HG02610 (cell line): ENCODE measurements around the gene AGBL4.

Experiments used
- ATAC-seq: cut with Tn5 transposase; IDR thresholded peaks from one replicate; pipeline ENCODE4 v1.9.1; 2021; ENCODE audit warnings: mild to moderate bottlenecking, moderate library complexity; ENCODE audit not compliant: unreplicated experiment

The AGBL4 gene

DNA sequence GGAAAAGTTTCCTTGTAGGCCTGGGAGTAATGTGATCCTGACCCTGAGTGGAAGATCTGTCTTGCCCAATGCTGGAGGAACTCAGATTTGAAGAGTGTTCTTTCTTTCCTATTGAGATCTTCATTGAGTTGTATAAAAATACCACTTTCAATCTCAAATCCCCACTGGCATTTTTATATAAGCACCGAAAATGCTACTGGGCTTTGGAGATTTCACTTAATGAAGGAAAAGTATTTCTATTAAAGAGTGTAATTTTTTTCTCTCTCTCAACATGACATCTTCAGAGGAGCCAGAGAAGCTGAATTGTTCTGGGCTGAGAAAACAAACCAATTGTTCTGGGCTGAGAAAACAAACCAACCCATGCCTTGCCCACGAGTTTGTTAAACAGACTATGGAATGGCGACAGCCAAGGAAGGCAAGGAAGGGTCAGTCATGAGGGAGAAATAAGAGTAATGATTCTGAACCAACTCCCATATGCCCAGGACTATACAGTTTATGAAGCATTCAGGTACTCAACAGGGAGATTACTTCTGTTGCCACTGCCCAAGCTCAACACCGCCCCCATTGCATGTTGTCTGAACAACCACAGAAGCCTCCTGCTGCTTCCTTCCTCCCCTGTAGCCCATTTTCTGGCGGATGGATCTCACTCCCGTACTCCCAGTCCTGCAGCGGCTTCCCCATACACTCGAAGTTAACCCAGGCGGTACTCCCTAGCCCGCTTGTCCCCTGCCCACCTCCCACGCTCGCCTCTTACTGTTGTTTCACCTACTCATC lies 1350.2 kb downstream of the AGBL4 start:
- no peak for ATAC-seq

DNA sequence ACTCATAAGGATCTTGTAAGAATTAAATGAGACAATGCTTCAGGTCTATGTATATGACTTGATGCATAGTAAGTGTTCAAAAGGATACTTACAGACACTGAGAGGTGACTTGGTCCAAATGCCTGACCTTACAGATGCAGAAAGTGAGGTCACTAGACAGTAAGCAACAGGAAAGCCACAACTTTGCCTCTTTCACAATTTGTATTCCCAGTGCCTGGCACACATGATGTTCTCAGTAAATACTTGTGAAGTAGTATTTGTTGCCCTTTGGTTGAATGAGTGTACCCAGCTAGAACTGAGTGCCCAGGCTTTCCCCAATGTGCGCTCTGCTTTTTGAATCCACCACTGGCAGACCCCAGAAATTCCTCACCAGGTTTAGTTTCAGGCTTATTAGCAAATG lies 1352.2 kb downstream of the AGBL4 start:
- ATAC-seq = no peak

DNA sequence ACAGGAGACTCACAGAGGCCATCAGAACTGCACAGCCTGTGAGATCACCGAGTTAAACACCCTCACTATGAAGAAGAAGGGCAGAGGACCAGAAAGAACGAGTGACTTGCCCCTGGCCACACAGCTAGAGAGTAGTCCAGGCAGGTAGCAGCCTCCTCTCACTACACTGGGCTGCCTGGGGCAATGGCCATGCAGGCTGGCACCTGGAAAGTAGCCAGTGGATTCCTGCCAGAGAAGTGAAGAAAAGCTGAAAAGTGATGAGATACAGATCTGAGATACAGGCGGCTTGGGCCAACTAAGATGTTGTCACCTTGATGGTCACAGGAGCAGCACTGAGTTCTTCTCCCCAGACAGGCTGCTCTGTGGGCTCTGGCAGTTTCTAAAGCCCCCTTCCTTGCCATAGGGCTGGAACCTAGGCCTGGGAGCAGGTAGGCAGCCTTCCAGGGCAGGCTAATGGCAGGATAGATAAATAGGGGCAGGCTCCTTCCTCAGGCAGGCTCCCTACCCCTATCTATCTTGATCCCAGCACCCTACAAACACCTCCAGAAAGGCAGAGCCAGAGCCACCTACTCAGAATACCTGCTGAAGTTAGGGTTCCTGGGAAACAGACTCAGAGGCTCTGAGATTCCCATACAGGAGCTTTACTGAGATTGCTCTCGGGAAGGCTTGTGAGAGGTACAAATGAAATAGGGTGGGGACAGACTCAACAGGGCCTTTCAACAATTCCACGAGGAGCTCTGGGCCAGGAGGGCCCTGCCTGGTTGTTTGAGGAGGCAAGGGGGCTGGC lies 1353.3 kb downstream of the AGBL4 start:
- no peak for ATAC-seq

DNA sequence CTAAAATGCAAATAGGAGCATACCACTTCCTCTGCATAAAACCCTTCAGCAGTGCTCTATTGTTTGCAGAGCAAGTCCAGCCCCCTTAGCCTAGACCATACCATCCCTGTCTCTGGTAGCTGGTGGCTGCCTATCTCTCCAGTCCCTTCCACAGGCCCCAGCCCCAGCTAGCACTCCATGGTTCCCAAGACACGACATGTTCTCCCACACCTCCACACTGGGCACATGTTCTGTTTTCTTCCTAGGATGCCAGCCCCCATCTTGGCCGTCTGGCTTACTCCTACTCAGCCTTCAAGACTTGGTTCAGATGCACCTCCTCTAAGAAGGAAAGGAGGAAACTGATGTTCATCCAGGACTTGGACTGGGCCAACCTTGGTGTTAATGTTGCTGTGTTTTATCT lies 1355.4 kb downstream of the AGBL4 start:
- ATAC-seq = no peak

DNA sequence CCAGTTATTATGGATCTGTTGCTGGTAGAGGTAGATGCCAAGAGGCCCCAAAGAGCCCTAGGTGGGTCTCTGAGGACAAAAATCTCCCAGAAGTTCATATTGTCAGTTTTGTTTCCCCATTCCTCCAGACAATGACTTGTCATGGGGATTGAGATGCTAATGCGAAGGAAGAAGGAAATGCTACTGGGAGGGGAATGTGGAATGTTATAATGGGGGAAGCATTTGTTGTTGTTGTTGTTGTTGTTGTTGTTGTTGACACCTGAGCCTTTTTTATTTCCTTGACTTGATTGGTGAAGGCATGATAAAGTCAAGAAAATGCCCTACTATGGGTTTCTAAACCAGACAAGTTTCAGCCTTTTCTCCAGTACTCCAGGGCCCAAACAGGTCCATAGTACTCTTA lies 1356.0 kb downstream of the AGBL4 start:
- ATAC-seq = no peak

DNA sequence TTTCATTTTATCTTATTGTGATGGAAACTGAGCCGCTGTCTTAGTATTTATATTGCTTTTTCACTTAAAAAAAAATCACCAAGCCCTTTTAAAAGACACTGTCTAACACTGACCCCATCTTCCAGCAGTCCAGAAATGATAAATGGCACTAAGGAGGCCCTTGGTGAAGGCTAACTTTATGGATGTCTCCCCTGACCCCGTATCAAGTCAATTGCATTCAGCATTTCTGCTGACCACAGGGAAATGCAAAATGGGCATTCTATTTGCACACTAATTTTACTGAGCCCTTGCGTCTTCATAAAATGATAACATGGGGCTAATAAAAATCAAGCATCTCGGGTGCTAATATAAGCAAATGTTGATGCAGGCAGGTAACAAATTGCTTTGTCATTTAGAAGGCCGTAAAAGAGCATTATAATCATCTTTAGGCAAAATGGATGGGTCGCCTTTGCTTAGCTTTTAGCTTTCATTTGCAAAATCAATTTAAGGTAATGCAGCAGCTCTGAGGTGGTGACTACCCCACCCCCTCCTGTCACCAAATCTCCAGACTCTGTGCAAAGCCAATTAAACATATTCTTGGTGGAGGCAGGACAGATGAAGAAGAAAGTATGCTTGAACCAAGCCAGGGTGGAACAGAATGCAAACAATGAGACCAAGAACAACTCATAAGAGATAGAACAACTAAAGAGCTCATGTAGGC lies 1357.9 kb downstream of the AGBL4 start:
- no peak for ATAC-seq

DNA sequence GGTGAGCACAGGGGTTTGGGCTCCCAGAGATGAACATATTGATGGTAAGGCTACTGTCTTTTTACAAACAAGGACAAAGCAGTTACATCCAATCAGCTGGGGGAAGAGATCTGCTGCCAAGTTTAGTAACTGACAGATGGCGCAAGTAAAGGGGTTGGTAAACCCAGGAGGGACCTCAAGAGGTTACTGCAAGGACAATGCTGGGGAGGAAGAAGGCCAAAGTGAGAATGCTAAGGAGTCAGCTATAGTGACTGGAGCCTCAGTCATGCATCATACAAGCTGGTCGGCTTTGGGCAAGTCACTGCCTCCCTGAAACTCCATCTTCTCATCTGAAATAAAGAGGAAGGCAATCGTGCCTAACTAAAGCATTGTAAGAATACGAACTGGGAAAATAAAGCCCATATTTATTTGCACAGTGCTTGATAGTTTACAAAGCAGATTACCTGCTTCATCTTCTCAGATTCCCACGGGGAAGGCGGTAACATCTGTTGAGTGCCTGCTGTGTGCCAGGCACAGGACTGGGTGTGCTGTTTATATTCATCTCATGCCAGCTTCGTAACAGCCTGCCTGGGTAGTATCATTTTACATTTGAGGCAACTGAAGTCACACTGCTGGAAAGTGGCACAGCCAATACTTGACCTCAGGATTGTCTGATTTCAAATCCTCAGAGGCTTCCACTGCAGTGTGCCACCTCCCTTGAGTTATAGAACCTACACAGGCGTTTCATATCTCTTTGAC lies 1361.9 kb downstream of the AGBL4 start:
- ATAC-seq = no peak

DNA sequence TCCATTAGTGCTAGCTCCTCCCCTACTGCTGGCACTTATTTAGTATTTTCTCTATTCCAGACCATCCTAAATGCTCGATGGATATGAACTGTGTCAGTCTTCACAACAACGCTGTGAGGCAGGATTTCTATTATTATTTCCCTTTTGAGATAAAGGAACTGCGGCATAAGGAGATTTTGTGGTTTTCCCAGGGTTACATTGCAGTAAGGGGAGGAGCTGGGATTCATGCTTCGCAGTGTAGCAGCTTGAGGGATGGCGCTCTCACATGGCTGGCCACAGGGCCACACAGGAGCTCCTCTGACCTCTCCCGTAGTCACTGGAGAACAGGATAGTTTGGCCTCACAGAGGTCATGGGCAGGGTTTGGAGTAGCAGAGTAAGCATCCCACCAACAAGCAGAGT lies 1364.0 kb downstream of the AGBL4 start:
- no peak for ATAC-seq

DNA sequence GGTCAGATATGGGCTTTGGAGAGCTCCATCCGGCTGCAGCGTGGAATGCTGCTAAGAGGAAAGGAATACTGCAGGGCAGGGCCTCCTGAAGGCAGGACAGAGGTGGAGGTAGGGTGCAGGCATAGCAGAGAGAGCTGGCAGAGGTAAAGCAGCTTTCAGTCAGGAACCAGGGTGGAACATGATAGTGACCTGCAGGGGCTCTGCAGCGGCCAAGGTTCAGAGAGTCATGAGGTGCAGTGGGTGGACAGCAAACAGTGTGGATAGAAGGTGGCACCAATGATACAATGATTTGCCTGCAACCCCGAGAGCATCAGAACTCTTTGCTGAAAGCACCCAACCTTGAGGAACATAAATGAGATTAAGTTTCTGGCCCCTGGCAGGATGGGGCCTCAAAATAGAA lies 1366.3 kb downstream of the AGBL4 start:
- no peak for ATAC-seq

DNA sequence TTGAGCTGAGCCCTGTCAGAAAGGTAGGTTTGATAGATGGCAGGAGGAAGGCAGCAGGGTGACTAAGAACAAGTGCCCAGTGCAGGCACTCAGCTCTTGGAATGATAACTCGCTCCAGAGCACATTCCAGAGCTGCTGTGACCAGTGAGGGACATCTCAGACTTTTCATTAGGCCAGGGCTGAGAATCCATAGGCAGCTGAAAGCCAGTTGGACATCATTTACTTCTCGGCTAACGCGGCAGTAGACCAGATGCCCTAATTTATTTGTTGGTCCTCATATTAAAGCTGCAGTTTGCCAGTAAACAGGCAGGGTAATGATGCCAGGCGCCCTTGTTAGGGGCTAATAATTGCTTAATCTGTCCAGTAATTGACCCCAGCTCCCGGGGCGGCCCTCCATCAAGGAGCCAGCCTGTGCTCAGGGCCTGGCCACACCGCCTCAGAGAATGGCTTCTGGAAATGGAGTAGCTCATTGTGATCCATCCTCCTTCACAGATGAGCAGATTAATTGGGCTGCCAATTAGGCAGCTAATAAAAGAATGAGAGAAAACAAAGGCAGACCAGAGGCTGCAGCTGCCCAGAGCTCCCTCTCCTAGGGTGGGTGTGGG lies 1369.0 kb downstream of the AGBL4 start:
- ATAC-seq = no peak

DNA sequence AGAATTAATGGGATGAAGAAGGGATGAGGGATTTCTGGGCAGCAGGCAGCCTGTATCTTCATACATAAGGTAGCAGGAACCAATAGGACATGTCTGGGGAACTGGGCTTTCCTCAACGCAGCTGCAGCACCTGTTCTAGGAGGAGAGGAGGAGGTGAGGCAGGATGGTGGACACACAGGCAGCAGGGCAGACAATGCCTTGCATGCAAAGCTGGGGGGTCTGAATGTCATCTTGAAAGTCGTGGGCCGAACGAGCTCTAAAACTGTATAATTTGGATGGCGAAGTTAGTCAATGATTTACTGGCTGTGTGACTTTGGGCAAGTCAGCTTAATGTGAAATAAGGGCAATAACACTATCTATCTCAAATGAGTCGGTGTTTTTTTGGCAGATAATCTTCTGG lies 1371.4 kb downstream of the AGBL4 start:
- no peak for ATAC-seq

DNA sequence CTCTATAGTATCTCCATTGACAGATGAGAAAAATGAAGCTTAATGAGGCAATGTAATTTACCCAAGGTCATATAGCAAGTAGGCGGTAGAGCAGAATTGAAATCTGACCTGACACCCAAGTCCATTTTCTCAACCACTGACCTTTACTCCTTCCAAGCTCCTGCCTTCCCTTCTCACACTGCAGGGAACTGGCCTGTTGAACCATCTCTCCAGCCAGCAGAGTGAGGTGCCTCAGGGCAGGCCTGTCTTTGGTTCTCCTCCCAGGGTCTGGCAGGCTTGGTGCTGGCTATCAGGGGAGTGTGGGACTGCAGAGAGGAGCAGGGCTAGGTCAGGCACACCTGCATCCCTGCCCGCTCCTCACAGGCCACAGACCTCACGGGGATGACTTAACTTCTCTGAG lies 1373.9 kb downstream of the AGBL4 start:
- ATAC-seq = no peak

DNA sequence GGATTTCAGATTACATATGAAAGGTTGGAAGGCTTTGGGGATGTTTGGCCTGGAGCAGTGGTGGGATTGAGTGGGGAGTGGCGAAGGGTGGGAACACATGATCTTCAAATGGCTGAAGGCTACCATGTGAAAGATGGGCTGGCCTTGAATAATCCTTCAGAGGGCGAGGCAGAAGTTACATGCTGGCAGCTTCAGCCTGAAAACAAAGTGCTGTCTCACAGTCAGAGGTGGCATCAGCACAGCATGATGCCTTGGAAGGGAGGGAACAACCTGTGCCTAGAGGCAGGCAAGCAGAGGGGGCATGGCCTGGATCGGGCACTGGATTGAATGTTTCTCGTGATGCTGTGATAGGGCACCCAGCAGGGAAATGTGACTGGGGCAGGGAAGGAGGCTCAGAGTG lies 1377.9 kb downstream of the AGBL4 start:
- ATAC-seq = no peak

DNA sequence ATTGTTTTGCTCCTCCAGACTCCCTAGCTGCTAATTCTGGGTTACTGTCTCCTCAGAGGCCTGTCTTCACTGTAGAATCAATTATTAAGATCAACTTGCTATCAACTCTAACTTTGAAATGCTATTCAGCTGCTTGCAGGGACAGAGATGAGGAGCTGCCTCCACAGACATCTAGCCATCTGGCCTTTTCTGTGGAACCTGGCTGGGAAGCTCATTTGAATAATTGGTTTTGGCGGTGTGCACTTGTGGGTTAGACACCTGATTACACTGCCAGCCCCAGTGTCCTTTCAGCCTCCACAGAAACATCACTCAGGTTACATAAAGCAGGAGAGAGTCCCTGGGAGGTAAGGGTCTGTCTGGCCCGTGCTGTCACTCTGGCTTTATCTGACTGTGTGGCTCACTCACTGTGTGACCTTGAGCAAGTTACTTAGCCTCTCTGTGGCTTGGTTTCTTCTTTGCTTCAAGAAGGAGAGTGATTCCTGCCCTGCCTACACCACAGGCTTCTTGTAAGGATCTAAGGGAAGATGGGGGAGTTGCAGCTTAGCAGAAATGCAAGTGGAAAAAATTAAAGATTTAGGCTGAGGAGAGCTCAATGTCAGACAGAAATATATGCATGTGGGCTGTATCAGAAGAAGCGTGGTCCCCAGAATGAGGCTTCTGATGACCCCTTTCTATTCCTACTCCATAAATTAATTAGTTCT lies 1378.7 kb downstream of the AGBL4 start:
- no peak for ATAC-seq

DNA sequence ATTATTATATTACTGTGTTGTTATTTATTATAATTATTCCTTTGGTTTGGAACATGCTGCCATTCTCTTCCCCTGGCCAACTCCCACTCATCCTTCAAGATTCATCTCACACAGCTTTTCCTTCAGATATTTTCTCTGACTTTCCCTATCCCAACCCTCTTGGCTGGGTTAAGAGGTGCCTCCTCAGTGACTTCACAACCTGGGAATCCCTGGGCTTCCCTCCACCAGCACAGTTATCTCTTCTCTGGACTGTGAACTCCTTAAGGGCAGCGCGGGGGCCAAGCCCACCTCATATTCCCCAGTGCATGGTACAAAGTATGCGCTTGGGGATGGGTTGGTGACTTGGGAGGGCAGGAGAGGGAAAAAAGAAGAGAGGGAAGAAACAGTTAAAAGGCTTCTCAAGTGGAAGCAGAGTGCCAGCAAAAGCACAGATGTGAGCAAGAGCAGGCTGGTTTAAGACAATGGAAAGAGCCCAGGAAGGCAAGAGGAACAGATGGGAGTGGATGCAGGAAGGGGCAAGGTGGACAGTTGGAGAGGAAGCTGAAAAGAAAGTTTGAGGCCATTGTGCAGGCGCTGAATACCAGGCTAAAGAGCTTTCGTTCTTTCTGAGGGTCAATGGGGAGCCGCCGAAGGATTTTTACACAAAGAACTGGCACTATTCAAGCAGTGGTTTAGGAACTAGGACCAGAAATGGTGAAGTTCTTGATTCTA lies 1379.4 kb downstream of the AGBL4 start:
- no peak for ATAC-seq

DNA sequence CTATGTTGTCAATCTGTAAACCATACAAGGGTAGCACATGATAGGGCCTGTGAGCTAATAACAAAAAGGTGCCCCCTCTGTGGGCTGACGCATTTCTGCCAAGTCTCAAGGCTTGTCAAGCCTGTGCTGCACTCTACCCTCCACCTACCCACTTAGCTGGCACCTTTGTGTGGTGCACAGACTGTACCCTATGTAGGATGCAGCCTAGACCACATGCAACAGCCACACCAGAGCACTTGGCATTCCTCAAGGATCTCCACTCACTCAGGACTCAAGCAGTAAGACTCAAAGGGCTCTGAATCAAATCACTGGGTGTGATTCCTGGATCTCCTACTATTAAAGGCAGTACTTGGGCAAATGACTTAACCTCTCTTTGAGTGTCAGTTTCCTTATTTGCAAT lies 1380.6 kb downstream of the AGBL4 start:
- ATAC-seq = no peak

DNA sequence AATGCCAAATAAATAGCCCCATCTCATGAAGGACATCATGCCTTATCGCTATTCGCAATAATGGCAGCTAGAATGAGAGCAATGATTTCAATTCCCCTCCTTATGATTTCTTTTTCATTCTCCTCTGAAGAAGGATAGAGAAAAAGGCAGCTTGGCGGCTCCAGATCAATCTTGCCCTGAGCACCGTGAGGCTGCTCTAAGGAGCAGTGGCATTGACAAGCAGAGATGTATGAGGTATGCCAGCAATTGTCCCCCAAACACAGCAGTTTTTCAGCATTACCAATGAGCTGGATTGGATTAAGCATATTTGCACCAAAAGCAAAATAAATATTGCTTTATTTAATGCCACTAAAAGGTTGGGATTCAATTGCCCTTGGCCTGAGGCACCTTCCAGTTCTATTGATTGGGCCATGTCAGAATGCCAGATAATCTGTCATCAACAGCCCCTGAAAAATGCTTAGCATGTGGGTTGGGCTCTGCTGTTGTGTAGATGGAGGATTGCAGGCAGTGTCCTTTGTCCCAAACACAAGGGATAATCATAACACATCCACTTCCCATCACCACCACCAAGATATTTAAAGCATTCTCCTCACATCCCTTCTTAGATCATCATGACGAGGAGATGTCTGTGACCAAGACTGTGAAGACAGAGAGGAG lies 1382.8 kb downstream of the AGBL4 start:
- ATAC-seq = no peak

DNA sequence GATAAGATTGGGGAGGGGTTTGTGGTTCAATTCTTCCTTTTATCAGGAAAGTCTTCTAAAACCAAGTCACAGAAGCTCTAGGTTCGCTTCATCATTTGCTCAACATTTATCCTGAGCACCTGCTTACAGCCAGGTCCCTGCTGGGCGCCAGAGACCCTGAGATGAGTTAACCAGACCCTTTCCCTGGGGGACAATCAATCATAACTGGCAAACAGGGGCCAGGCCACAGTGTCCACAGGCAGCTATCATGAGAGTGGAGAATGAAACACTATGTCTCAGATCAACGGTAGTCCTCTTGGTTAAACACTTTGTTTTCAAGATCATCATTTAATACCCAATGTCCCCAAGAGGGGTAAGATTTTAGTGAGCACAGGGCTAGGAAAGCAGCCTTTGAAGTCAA lies 1393.9 kb downstream of the AGBL4 start:
- ATAC-seq = no peak

DNA sequence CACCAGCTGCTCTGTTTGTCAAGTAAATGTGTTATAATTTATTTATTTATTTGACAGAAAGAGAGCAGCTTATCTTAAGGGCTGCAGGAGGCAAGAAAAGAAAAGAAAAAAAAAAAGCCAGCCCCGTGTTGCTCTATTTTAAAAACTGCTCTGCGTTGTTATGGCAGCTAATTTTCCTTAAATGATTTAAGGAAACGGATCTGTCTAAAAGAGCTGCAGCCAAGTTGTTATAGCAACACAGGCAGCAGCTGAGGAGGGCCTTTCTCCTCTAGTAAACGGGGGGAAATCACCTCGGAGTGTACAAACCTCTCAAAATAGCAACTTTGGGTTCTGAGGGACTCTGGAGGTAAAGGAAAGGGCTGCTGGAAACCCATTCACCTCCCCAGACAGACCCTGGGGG lies 1396.3 kb downstream of the AGBL4 start:
- ATAC-seq = no peak
